DMS79 (cell line): ENCODE measurements around the gene MAN1C1.

Experiments used
- DNase-seq: peaks from one replicate; lab custom pipeline; 2025; lab: John Stamatoyannopoulos, UW

The MAN1C1 gene

DNA sequence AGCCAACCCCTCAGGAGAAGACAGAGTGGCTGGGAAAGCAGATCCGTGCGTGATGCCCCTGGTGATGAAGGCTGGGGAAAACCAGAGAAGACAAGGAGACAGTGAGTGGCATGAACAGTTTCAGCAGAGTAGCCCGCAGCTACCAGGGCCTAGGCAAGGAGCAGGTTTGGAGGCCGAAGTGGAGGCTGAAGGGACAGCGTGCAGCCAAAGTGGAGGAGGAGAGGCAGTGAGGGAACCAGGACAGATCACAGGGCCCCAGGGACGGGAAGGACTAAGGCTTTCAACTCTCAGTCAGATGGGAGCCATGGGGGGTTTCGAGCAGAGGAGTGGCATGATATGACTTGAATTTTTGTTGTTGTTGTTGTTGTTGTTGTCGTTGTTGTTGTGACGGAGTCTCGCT lies 123.5 kb downstream of the MAN1C1 start:
- no peak for DNase-seq

DNA sequence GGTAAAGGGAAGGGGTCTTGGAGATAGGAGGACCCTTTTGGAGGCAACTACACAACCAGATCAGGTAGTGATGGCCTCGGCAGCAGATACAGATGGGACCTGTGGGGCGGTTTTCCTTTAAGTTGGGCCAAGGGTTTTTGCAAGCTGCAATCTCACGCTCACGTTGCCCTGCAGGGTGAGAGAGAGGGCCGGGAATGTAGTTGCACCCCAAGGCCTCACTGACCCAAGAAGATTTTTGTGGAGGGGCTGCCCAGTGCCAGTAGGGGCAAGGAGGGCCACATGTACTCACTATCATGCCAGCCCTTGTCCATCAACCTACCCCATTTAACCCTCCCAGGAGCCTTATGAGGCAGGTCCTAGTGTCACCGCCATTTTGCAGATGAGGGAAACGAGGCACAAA lies 125.7 kb downstream of the MAN1C1 start:
- no peak for DNase-seq

DNA sequence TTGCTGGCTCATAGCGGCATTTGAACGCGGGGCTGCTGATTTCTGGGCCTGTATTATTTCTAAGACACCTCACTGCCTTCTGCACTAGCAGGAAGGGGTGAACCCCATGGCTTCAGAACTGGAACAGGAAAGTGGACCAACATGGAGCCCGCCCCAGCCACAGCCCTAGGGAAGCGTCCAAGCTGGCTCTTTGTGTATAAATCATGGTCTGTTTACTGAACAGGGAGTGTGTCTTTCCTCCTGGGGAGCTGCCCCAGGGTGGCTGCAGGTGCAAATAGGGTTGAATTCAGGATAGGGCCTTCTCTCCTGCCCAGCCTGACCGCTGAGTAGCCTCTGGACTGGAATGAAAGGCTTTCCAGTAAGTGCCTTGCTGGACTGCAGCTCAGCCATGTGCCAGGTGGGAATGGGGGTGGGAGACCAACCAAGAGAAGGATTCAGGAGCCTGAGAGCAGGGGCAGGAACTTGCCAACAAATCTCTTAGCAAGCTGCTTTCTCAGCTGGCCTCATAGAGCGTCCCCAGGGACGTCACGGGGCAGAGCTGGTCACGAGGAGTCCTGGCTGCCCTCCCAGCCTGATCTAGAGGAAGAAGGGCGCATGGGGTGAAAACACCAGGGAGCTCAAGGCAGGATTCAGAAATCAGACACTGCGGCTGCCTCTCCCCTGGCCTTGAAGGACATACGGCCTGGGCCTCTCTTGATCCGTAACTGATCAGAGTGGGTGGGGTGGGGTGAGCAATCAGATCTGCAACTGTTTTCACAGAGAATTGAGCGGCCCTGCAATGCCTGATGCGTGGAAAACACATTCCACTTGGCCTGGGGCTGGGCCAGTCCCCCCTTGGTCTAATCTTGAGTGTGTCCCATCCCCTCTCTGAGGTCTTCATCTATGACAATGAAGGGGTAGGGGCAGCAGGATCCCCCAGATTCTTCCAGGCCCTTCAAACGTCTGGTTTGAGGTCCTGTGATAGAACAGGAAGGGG lies 126.9 kb downstream of the MAN1C1 start:
- peak; percentile 88 for DNase-seq

DNA sequence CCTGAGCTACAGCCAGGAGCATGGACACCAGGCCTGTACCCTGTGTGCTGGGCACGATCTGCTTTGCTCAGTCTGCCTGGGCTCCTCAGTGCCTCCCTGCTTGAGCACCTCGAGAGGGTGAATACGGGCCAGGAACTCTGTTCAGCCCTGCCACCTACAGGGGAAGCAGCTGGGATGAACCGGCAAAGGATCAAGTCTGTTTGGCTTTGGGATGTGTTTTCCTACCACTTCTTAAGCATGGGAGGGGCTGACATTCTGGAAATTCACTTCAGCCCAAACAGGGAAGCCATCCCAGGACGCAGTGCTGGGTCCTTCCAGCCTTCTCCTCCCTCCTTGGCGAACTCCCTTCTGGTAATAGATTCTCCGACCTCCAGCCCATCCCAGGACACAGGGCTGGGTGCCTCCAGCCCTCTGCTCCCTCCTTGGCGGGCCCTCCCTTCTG lies 127.6 kb downstream of the MAN1C1 start:
- DNase-seq, result peak; percentile 70

DNA sequence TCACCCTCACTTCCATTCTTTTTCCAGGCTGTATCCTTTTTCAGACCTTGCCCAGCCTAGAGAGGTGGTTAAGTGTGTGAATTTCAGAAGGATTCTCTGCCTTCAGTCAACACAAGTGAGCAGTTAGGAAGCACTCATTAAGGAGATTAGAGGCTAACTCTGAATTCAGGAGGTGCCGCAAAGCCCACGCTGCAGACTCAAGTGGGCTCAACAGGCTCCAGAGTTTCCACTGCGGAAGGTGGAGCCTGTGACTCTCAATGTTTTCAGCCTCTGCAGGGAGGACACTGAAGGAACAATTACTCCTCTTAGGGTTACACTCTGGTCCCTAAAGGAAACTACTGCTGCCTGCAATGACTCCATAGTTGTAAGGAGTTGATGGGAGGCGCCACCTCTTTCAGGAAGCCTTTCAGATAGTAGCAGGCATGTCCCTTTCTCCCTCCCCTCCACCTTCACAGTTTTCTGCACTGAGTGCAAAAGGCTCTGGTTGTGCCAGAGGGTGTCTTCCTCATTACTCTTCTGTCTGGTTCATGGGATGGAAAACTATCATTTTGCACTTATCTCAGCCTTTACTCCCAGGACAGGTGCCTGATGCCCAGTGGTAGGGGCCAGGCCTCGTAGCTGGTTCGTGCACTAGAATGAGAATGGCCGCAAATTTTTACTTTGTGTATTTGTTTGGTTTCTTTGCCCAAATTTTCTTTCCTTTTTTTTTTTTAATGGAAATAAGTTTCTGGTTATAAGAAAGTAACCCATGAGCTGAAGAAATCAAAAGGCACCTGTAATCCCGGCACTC lies 128.2 kb downstream of the MAN1C1 start:
- no peak for DNase-seq

DNA sequence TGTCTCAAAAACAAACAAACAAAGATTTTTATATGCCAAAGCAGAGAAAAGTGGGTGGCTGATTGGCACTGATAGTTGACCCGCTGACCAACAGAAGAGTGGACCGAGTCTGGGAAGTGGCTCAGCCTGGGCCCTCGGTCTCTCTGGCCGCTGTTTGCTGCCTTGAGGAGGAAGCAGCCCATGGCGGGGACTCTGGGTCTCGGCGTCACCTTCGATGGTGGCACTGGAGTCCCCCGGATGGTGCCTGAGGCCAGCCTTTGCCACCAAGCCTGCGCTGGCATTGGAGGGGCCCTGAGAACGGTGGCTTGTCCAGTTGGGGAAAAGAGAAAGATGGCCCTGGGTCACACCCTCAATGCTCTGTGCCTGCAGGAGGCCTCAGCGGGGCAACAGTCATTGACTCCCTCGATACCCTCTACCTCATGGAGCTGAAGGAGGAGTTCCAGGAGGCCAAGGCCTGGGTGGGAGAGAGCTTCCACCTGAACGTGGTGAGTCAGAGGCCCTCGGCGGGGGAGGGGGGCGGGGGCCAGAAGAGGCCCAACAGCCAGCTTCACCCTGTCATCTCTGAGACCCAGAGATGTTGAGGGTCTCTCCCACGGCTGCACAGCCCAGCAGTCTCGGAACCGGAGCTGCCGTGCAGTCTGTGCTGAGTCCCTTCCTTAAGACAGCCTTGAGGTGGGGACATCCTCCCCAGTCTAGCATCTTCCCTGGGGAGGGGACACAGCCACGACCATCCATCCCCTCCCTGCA lies 129.9 kb downstream of the MAN1C1 start:
- DNase-seq, result no peak

DNA sequence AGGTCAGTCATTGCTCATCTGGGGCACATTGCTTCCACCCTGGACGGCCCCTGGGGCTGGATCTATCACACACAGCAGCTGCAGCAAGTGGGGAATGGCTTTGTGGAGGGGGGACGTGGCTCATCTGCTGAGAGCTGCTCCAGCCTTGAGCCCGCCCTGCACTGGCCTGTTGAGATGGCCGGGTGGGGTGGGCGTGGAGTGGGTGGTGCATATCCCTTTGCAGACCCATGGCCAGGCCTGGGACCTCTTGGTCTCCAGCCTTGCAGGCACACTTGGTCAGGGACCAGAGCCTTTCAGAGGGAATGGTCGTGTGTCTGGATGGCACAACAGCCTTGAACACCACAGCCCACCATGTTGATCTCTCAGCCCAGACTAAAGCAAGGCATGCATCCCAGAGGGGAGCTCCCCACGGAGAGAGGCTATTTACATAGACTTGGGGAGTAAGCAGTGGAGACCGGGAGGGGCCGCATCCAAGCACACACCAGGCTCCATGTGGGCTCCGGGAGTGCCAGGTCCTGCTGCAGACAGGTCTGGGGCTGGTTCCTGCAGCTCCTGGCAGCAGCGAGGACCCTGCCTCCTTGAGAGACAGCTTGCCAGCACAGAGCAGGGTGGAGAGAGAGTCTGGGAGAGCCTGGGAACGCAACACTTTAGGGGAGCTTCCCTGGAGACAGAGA lies 130.6 kb downstream of the MAN1C1 start:
- DNase-seq, result no peak

DNA sequence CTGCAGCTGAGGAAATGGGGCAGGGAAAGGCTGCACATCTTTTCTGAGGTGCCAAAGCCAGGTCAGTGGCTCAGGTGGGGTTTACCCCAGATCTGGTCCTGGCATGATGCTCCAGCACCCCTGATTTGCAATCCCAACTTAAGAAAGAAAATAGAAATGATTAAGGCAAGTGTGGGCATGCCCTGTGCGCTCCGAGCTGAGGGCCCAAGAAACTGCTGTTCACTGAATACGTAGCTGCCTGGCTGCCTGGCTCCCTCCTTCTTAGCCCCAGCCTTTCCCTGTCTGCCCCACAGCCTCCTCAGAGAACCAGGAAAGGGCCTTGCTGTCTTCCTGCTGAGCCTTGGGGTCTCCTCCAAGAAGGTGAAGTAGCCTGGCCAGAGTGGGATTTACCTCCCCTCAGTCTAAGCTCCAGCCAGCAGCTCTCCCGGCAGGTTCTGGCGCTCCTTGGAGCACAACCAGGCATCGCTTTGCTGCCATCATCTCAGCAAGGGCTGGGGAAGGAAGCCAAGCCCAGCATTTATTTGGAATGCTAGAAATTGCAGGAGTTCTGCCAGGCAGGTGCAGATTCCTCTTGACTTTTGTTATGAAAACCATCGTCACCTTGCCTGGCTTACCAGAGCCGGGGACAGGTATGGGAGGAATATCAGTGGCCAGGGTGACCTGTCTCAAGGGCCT lies 132.1 kb downstream of the MAN1C1 start:
- DNase-seq, result peak; percentile 91

DNA sequence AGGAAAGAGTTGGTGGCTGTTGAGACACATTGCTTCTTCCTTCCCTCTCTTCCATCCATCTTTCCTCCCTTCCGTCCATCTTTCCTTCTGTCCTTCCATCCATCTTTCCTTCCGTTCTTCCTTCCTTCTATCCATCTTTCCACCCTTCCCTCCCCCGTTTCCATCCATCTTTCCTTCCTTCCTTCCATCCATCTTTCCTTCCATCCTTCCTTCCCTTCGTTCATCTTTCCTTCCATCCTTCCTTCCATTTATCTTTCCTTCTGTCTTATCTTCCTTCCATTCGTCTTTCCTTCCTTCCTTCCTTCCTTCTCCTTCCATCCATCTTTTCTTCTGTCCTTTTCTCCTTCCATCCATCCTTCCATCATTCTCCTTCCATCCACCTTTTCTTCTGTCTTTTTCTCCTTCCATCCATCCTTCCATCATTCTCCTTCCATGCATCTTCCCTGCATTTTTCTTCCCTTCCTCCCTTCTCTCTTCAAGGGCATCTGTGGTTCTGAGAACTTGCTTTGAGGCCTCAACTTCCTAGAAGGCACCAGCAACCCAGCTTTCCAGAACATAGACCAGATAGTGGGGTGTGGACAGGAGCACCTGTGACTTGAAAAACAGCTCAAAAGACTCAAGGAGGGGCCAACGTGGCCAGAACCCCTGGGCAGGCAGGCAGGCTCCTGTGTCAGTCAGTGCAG lies 134.5 kb downstream of the MAN1C1 start:
- DNase-seq, result no peak

DNA sequence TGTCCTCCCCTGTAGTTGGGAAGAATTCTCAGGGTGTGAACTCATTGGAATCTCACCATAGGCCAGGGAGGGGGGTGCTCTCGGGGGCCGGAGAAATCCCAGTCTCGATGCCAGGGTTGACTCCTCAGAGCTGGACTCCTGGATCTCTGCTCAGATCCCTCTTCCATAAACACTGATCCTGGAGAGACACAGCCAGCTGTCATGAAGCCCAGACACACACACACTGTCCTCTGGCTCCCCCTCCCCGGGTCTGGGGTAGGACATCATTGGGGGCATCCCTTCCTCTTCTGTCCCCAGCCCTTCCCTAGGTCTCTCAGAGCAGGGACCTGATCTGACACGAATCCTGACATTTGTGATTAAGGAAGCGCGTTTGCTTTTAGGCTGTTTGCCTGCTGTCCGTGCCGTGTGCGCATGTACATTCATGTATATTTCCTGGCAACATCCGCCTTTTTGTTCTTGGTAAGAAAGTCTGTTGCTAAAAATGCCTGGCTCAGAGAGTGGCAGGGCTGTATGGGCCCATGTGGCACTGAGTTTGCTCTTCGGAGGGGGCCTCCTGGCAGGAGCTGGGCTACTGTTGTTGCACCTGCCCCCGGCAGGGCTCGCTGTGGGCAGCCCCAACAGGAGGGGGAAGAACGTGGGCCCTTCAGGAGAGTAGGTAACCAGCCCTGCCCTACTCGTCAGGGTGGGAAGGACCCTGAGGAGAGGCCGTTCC lies 138.0 kb downstream of the MAN1C1 start:
- DNase-seq, result no peak

DNA sequence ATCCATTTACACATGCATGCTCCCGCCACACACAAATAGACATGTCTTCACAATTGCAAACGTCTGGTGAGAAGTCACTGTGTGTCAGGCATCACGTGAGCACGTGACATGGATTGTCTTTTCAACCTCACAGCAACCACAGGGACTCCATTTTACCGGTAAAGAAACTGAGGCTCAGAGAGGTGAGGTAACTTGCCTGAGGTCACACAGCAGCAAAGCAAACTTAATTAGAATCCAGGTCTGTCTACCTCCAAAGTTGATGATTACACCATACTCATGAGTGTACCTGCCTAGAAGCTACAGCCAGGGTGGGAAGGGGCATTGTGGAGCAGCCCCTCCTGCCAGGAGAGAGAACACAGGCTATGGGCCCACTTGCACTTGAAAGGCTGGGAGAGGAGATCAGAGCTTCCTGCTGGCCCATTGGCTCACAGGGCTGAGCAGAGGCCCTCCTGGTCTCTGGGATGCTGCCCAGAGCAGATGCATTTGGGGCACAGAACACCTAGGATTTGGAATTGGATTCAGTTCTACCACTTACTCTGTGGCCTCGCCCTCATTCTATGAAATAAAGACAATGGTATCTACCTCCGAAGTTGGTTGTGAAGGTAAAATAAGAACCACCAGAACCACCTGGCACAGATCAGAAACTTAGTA lies 139.0 kb downstream of the MAN1C1 start:
- no peak for DNase-seq

DNA sequence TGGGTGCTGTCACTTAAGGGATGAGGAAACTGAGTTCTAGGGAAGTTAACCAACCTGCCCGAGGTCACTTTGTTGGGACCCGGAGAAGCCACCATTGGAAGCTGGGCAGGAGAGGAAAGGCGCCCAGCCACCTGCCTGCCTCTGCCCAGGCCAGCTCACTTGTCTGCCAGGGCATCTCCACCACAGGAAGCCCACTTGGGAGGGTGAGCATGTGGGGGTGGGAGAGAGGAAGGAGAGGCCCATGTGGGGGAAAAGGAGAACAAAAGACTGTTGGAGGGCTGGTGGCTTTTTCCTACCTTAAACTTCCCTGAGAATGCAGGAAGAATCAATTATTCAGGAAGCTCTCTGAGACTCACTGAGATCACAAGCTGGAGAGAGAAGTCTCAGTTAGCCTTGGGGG lies 139.6 kb downstream of the MAN1C1 start:
- no peak for DNase-seq

DNA sequence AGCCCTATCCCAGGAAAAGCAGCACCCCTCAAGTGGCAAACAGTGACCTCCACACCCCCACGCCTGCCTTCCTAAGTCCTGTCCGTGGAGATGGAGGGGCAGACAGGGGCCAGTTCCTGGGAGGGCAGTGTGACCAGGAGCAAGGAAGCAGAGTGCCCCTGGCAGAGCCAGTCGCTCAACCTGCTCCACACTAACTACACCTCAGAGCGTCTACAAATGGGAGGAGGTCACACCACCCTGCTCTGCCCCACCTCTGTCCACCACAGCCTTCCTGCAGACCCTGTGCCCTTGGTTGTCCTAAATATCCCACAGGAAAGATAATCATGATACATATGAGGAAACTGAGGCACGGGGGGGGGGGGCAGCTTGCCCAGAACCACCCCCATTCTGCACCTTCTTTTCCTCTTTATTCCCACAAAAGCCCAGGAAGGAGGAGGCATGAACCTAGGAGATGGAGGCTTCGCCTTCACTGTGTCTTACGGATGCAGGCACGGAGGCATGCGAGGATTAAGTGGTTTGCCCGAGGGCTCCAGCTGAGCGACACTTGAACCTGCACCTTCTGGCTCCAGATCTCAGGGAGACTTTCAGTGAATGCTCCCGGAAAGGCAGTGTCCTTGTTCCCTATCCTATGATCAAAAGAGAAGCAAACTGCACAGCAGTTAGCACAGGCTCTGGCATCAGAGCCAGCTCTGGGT lies 140.7 kb downstream of the MAN1C1 start:
- no peak for DNase-seq

DNA sequence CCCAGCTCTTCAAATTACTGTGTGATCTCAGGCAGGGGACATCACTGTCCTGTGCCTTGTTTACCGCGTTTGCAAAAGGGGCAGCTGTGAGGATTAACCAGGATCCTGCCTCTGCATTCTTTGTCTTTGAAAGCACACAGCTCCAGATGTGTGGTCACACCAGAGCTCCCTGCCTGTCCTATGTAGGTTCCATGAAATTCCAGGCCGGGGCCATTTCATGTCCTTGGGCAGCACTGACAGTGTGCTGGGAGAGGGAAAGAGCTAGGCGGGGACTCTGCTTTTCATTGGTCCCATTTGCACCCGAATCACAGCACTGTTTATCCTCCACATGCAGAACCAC lies 141.2 kb downstream of the MAN1C1 start:
- DNase-seq, result no peak

DNA sequence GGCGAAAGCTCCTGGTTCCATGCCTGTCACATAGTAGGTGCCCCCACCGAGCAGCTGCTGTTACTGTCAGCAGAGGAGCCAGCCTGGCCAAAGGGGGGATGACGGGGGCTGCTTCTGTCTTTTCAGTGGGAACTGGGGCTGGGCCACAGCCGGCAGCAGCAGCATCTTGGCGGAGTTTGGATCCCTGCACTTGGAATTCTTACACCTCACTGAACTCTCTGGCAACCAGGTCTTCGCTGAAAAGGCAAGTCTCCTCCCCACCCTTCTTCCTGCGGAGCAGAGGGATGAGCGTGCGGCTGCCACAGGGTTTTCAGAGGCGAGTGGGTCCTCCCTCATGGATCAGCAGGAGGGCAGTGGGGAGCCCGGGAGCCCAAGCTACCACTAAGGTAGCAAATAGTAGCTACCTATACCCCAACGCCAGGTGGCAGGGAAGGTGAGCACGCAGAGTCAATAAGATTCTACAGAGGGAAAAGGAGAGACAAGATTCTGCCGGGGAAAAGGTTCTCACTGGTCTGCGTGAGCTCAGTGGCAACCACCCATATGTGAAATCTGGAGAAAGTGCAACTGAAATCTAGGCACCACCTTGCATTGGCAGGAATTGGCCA lies 142.0 kb downstream of the MAN1C1 start:
- no peak for DNase-seq

DNA sequence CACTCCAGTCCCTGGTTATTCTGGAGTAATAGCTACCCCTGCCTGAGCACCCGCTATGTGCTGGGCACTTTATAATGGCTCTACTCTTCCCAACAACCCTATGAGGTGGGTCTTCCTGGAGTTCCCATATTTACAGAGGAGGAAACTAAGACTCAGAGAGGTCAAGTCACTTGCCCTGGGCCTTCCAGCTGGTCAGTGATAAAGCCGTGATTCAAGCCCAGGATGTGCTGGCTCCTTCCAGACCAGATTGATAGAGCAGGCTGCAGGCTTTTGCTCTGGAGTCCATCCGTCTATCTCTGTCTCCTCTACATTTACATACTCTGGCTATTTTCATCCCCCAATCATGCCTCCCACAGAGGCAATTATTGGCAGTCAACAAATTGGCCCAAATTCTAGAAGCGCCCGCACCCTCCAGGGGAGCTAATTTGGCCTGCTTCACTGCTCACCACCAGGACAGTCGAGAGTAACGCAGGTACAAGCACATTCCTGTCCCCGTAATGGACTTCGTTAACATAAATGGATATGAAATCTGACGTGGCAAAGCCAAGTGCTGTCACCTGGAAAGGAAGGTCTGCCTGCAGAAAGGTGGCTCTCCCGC lies 143.6 kb downstream of the MAN1C1 start:
- no peak for DNase-seq

DNA sequence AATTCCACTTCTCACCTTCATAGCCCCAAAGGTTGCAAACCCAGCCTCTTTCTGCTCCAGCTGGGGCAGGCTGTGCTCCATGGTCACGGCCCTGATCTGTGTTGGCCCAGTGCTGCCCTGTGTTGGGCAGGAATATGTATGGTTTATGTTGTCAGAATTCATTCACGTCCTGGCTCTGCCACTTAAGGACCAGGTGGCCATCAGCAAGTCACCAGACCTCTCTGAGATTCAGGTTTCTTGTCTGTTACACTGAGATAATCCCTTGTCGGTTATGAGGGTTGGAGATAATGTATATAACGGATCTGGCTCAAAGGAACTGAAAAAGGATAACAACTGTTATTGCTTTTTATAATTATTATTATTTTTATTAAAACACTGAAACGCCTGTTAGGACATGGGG lies 144.3 kb downstream of the MAN1C1 start:
- DNase-seq, result no peak

DNA sequence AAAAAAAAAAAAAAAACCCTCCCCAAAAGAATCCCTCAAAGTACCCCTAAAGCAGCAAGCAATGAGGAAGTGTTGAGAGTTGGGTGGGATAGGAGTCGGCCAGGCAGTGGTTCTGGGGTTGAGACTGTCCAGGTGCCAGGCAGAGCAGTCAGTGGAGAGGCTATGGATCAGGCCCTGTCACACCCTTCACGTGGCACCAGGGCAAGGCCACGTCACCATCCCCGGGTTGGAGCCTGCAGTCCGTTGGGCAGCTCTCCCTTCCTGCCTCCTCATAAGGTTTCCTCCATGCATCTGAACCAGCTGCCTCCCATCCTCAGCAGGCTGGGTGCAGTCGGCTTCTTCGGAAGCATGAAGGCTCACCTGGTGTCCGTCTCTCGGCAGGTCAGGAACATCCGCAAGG lies 146.9 kb downstream of the MAN1C1 start:
- no peak for DNase-seq
